ENCODE data around the gene MYO3B.
"Not testable (repeated sequence)": the region's sequence is repeated elsewhere in the genome, so short reads cannot be mapped to it uniquely, and the experiment has no call there.

Gene MYO3B

GRCh38 chr2:170456914-170457313 is 279.0 kb downstream of the MYO3B start:
- no peak for DNase-seq (ENCODE audit: low read depth in 2 of 3, low spot score in 1 of 3)

GRCh38 chr2:170457742-170458141 is 279.8 kb downstream of the MYO3B start:
- DNase-seq (ENCODE audit: low read depth in 2 of 3, low spot score in 1 of 3), result no peak

- DNase-seq (ENCODE audit: low read depth in 2 of 3, low spot score in 1 of 3), result no peak
These were observed 283.9 kb downstream of the MYO3B start for GRCh38 chr2:170461889-170462288.

GRCh38 chr2:170462433-170463205 is 284.7 kb downstream of the MYO3B start:
- no peak for DNase-seq (ENCODE audit: low read depth in 2 of 3, low spot score in 1 of 3)

GRCh38 chr2:170463206-170463537 is 285.2 kb downstream of the MYO3B start:
- no peak for DNase-seq (ENCODE audit: low read depth in 2 of 3, low spot score in 1 of 3)

- no peak for DNase-seq (ENCODE audit: low read depth in 2 of 3, low spot score in 1 of 3)
These were observed 286.3 kb downstream of the MYO3B start for GRCh38 chr2:170464268-170464667.

- DNase-seq (ENCODE audit: low read depth in 2 of 3, low spot score in 1 of 3), result no peak
These were observed 287.3 kb downstream of the MYO3B start for GRCh38 chr2:170465241-170465640.

- no peak for DNase-seq (ENCODE audit: low read depth in 2 of 3, low spot score in 1 of 3)
These were observed 288.7 kb downstream of the MYO3B start for GRCh38 chr2:170466632-170467031.

- DNase-seq (ENCODE audit: low read depth in 2 of 3, low spot score in 1 of 3), result no peak
These were observed 289.8 kb downstream of the MYO3B start for GRCh38 chr2:170467568-170468422.

- DNase-seq (ENCODE audit: low read depth in 2 of 3, low spot score in 1 of 3), result no peak
These were observed 290.6 kb downstream of the MYO3B start for GRCh38 chr2:170468557-170468956.

- not testable (repeated sequence) for DNase-seq (ENCODE audit: low read depth in 2 of 3, low spot score in 1 of 3)
These were observed 294.6 kb downstream of the MYO3B start for GRCh38 chr2:170472498-170472897.

- DNase-seq (ENCODE audit: low read depth in 2 of 3, low spot score in 1 of 3), result no peak
These were observed 297.9 kb downstream of the MYO3B start for GRCh38 chr2:170475878-170476277.

- no peak for DNase-seq (ENCODE audit: low read depth in 2 of 3, low spot score in 1 of 3)
These were observed 299.7 kb downstream of the MYO3B start for GRCh38 chr2:170477630-170478029.

GRCh38 chr2:170481201-170481600 is 303.3 kb downstream of the MYO3B start:
- DNase-seq (ENCODE audit: low read depth in 2 of 3, low spot score in 1 of 3), result no peak

GRCh38 chr2:170484552-170484951 is 306.6 kb downstream of the MYO3B start:
- DNase-seq (ENCODE audit: low read depth in 2 of 3, low spot score in 1 of 3), result no peak

GRCh38 chr2:170485254-170486026 is 307.5 kb downstream of the MYO3B start:
- DNase-seq (ENCODE audit: low read depth in 2 of 3, low spot score in 1 of 3), result no peak

GRCh38 chr2:170486730-170487129 is 308.8 kb downstream of the MYO3B start:
- no peak for DNase-seq (ENCODE audit: low read depth in 2 of 3, low spot score in 1 of 3)

- no peak for DNase-seq (ENCODE audit: low read depth in 2 of 3, low spot score in 1 of 3)
These were observed 310.9 kb downstream of the MYO3B start for GRCh38 chr2:170488807-170489206.

- DNase-seq (ENCODE audit: low read depth in 2 of 3, low spot score in 1 of 3), result no peak
These were observed 314.1 kb downstream of the MYO3B start for GRCh38 chr2:170492010-170492409.

GRCh38 chr2:170493426-170494097 is 315.6 kb downstream of the MYO3B start:
- DNase-seq (ENCODE audit: low read depth in 2 of 3, low spot score in 1 of 3), result no peak

GRCh38 chr2:170495896-170496295 is 317.9 kb downstream of the MYO3B start:
- no peak for DNase-seq (ENCODE audit: low read depth in 2 of 3, low spot score in 1 of 3)

Data from stimulated activated CD4-positive, alpha-beta T cell treated with anti-CD3 and anti-CD28 coated beads, Interleukin-12 subunit alpha, Interleukin-12 subunit beta, amount 100 ng/mL, for 48 hours (primary cell).